ENCODE results near the gene UNC5A. TPM values are rescaled to one million over a fixed set of nuclear protein-coding genes. Genes with fewer than 3 reads are reported as not detected.

The UNC5A gene
- total and polyA plus RNA-seq, 10 of the 15 experiments (the other 5 are each of a cell fraction or from before 2014, with no cell fraction given): not detected

DNA sequence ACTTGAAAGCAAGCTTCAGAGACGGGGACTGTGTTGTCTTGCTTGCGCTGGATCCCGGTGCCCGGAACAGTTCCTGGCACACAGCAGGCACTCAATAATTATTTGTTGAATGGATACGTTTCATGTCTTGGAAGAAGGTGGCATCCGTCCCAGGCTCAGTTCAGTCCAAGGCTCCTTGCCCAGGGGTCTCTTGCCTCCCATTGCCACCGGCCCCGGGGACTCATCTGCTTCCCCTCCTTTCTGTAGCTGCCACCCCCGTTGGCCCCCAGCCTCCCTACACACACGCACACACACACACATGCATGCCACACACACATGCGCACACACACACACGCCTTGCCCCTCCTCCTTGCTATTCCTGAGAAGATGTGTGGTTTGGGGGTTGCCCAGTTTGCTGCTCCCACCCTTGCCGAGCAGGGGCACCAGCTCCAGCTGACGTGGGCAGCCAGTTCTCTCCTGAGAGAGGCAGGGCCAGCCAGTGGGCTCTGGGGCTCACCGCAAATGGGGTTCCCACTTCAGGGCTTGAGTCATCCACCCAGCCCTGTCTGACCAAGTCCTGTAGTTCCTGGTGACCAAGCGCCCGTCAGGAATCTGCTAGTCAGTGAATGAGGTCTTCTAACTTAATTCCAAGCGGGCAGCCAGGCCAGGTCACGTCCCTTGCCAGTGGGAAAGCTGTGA, 47.0 kb downstream of the UNC5A start (continued):
- TF ChIP-seq, protein P1, sequence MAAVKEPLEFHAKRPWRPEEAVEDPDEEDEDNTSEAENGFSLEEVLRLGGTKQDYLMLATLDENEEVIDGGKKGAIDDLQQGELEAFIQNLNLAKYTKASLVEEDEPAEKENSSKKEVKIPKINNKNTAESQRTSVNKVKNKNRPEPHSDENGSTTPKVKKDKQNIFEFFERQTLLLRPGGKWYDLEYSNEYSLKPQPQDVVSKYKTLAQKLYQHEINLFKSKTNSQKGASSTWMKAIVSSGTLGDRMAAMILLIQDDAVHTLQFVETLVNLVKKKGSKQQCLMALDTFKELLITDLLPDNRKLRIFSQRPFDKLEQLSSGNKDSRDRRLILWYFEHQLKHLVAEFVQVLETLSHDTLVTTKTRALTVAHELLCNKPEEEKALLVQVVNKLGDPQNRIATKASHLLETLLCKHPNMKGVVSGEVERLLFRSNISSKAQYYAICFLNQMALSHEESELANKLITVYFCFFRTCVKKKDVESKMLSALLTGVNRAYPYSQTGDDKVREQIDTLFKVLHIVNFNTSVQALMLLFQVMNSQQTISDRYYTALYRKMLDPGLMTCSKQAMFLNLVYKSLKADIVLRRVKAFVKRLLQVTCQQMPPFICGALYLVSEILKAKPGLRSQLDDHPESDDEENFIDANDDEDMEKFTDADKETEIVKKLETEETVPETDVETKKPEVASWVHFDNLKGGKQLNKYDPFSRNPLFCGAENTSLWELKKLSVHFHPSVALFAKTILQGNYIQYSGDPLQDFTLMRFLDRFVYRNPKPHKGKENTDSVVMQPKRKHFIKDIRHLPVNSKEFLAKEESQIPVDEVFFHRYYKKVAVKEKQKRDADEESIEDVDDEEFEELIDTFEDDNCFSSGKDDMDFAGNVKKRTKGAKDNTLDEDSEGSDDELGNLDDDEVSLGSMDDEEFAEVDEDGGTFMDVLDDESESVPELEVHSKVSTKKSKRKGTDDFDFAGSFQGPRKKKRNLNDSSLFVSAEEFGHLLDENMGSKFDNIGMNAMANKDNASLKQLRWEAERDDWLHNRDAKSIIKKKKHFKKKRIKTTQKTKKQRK (IDR thresholded peaks at IDR 0.05; ENCODE audit: low read depth, low read length): no peak
- TF ChIP-seq RUNX3 (IDR thresholded peaks at IDR 0.05; ENCODE audit: low read length): no peak
- TF ChIP-seq HDGF (IDR thresholded peaks at IDR 0.05): no peak
- TF ChIP-seq, protein P2, sequence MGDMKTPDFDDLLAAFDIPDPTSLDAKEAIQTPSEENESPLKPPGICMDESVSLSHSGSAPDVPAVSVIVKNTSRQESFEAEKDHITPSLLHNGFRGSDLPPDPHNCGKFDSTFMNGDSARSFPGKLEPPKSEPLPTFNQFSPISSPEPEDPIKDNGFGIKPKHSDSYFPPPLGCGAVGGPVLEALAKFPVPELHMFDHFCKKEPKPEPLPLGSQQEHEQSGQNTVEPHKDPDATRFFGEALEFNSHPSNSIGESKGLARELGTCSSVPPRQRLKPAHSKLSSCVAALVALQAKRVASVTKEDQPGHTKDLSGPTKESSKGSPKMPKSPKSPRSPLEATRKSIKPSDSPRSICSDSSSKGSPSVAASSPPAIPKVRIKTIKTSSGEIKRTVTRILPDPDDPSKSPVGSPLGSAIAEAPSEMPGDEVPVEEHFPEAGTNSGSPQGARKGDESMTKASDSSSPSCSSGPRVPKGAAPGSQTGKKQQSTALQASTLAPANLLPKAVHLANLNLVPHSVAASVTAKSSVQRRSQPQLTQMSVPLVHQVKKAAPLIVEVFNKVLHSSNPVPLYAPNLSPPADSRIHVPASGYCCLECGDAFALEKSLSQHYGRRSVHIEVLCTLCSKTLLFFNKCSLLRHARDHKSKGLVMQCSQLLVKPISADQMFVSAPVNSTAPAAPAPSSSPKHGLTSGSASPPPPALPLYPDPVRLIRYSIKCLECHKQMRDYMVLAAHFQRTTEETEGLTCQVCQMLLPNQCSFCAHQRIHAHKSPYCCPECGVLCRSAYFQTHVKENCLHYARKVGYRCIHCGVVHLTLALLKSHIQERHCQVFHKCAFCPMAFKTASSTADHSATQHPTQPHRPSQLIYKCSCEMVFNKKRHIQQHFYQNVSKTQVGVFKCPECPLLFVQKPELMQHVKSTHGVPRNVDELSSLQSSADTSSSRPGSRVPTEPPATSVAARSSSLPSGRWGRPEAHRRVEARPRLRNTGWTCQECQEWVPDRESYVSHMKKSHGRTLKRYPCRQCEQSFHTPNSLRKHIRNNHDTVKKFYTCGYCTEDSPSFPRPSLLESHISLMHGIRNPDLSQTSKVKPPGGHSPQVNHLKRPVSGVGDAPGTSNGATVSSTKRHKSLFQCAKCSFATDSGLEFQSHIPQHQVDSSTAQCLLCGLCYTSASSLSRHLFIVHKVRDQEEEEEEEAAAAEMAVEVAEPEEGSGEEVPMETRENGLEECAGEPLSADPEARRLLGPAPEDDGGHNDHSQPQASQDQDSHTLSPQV (IDR thresholded peaks at IDR 0.05): no peak
- TF ChIP-seq, protein P3, sequence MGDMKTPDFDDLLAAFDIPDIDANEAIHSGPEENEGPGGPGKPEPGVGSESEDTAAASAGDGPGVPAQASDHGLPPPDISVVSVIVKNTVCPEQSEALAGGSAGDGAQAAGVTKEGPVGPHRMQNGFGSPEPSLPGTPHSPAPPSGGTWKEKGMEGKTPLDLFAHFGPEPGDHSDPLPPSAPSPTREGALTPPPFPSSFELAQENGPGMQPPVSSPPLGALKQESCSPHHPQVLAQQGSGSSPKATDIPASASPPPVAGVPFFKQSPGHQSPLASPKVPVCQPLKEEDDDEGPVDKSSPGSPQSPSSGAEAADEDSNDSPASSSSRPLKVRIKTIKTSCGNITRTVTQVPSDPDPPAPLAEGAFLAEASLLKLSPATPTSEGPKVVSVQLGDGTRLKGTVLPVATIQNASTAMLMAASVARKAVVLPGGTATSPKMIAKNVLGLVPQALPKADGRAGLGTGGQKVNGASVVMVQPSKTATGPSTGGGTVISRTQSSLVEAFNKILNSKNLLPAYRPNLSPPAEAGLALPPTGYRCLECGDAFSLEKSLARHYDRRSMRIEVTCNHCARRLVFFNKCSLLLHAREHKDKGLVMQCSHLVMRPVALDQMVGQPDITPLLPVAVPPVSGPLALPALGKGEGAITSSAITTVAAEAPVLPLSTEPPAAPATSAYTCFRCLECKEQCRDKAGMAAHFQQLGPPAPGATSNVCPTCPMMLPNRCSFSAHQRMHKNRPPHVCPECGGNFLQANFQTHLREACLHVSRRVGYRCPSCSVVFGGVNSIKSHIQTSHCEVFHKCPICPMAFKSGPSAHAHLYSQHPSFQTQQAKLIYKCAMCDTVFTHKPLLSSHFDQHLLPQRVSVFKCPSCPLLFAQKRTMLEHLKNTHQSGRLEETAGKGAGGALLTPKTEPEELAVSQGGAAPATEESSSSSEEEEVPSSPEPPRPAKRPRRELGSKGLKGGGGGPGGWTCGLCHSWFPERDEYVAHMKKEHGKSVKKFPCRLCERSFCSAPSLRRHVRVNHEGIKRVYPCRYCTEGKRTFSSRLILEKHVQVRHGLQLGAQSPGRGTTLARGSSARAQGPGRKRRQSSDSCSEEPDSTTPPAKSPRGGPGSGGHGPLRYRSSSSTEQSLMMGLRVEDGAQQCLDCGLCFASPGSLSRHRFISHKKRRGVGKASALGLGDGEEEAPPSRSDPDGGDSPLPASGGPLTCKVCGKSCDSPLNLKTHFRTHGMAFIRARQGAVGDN (IDR thresholded peaks at IDR 0.05): no peak
- TF ChIP-seq, protein P4, sequence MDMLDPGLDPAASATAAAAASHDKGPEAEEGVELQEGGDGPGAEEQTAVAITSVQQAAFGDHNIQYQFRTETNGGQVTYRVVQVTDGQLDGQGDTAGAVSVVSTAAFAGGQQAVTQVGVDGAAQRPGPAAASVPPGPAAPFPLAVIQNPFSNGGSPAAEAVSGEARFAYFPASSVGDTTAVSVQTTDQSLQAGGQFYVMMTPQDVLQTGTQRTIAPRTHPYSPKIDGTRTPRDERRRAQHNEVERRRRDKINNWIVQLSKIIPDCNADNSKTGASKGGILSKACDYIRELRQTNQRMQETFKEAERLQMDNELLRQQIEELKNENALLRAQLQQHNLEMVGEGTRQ (IDR thresholded peaks at IDR 0.05; ENCODE audit: borderline replicate concordance, low read depth, low read length): no peak
- no peak for TF ChIP-seq SMAD1 (IDR thresholded peaks at IDR 0.05; ENCODE audit: low read depth, partially characterized antibody)
- TF ChIP-seq RAD51 (IDR thresholded peaks at IDR 0.05): no peak
- TF ChIP-seq MYB (IDR thresholded peaks at IDR 0.05; ENCODE audit: borderline replicate concordance, low read depth, low read length): no peak

Data from GM12878 (cell line).